Loucy (cell line): ENCODE measurements around the gene FREM2.

Experiments
- EZH2phosphoT487 ChIP-seq: fragments of 200-600 bp; IDR thresholded peaks from 2 replicates; pipeline ENCODE4 v1.6.1; 2018; ENCODE audit warnings: antibody characterized with exemption, mild to moderate bottlenecking, moderate library complexity, borderline replicate concordance
- TF ChIP-seq, protein P1 (sequence below): fragments of 200-600 bp; sonication (generic); conservative IDR thresholded peaks from 2 replicates; pipeline ENCODE4 v1.5.1; 2014; ENCODE audit warnings: mild to moderate bottlenecking, antibody characterized with exemption, low read length

- TF ChIP-seq, protein P1, sequence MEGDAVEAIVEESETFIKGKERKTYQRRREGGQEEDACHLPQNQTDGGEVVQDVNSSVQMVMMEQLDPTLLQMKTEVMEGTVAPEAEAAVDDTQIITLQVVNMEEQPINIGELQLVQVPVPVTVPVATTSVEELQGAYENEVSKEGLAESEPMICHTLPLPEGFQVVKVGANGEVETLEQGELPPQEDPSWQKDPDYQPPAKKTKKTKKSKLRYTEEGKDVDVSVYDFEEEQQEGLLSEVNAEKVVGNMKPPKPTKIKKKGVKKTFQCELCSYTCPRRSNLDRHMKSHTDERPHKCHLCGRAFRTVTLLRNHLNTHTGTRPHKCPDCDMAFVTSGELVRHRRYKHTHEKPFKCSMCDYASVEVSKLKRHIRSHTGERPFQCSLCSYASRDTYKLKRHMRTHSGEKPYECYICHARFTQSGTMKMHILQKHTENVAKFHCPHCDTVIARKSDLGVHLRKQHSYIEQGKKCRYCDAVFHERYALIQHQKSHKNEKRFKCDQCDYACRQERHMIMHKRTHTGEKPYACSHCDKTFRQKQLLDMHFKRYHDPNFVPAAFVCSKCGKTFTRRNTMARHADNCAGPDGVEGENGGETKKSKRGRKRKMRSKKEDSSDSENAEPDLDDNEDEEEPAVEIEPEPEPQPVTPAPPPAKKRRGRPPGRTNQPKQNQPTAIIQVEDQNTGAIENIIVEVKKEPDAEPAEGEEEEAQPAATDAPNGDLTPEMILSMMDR, result no peak
- no peak for TF ChIP-seq EZH2phosphoT487
These were observed 110.0 kb downstream of the FREM2 start for GRCh38 chr13:38796890-38797289.
